OCI-M1 (cell line): Measurements from ENCODE around the gene GIGYF1.
"Not testable (repeated sequence)": the region's sequence is repeated elsewhere in the genome, so short reads cannot be mapped to it uniquely, and the experiment has no call there.

Source experiments
- DNase-seq: peaks from one replicate; lab custom pipeline; 2025; lab: John Stamatoyannopoulos, UW

Gene GIGYF1

DNA sequence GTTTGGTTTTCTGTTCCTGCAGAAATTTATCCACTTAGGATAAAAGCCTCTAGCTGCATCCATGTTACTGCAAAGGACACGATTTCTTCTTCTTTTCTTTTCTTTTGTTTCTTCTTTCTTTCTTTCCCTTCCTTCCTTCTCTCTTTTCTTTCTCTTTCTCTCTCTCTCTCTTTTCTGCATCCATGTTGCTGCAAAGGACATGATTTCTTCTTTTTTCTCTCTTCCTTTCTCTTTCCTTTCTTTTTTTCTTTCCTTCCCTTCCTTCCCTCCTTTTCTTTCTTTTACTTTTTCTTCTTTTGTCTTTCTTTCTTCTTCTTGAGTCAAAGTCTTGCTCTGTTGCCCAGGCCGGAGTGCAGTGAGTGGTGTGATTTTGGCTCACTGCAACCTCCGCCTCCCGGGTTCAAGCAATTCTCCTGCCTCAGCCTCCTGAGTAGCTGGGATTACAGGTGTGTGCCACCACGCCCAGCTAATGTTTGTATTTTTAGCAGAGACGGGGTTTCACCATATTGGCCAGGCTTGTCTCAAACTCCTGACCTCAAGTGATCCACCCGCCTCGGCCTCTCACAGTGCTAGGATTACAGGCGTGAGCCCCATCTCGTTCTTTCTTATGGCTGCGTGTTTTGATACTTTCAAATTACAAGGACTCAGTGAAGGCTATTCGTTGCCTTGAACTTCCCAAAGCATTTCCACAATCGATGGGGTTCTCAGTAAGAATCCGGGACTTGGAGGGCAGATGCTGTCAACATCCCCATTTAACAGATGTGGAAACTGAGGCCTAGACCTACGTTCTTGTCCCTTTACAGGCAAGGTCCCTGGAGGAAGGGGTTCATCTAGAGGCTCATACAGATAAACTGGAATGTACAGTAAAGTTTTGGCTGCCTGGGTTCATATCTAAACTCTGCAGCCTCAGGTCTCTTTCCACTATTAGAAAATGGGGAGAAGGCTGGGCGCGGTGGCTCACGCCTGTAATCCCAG is 22.4 kb downstream of the GIGYF1 start:
- no peak for DNase-seq

DNA sequence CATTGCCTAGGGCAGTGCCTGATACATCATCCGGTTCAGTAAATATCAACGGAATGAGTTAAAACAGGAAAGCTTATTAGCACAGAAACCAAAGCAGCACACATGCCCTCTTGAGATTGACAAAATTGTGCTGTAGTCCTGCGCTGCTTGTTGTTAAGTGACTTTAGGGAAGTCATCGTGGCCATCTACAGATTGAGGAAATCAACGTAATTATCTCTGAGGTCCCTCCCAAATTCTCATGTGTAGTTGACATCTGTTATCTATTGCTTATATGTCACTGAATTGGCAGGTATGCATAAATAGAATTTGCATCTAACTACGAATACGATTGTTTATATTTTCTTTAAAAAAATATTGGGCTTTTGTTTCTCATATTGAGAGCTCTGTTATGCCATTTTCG is 24.0 kb downstream of the GIGYF1 start:
- DNase-seq = peak; percentile 52

DNA sequence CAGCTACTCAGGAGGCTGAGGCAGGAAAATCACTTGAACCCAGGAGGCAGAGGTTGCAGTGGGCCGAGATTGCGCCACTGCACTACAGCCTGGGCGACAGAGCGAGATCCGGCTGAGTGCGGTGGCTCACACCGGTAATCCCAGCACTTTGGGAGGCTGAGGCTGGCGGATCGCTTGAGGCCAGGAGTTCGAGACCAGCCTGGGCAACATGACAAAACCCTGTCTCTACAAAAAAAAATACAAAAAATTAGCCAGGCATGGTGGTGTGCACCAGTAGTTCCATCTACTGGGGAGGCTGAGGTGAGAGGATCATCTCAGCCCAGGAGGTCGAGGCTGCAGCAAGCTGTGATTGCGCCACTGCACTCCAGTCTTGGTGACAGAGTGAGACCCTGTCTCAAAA is 24.9 kb downstream of the GIGYF1 start:
- DNase-seq = not testable (repeated sequence)

DNA sequence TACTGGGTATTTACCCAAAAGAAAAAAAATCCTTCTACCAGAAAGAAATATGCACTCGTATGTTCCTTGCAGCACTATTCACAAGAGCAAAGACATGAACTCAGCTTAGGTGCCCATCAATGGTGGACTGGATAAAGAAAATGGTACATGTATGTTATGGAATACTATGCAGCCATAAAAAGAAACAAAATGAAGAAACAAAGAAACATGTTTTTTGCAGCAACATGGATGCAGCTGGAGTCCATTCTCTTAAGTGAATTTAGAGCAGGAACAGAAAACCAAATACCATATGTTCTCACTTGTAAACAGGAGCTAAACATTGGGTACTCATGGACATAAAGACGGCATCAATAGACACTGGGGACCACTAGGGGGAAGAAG is 26.0 kb downstream of the GIGYF1 start:
- DNase-seq = no peak

- no peak for DNase-seq
Observed at GRCh38 chr7:100667331-100668068, 26.6 kb downstream of the GIGYF1 start.

- no peak for DNase-seq
Observed at GRCh38 chr7:100665168-100665726, 28.8 kb downstream of the GIGYF1 start.

DNA sequence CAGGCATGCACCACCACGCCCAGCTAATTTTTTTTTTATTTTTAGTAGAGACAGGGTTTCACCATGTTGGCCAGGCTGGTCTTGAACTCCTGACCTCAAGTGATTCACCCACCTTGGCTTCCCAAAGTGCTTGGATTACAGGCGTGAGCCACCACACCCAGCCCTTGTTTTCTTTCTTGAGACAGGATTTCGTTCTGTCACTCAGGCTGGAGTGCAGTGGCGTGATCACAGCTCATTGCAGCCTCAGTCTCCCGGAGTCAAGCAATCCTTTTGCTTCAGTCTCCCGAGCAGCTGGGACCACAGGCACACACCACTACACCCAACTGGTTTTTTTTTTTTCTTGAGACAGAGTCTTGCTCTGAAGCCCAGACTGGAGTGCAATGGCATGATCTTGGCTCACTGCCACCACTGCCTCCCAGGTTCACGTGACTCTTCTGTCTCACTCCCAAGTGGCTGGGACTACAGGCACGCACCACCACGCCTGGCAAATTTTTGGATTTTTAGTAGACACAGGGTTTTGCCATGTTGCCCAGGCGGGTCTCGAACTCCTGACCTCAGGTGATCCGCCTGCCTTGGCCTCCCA is 31.8 kb downstream of the GIGYF1 start:
- not testable (repeated sequence) for DNase-seq

DNA sequence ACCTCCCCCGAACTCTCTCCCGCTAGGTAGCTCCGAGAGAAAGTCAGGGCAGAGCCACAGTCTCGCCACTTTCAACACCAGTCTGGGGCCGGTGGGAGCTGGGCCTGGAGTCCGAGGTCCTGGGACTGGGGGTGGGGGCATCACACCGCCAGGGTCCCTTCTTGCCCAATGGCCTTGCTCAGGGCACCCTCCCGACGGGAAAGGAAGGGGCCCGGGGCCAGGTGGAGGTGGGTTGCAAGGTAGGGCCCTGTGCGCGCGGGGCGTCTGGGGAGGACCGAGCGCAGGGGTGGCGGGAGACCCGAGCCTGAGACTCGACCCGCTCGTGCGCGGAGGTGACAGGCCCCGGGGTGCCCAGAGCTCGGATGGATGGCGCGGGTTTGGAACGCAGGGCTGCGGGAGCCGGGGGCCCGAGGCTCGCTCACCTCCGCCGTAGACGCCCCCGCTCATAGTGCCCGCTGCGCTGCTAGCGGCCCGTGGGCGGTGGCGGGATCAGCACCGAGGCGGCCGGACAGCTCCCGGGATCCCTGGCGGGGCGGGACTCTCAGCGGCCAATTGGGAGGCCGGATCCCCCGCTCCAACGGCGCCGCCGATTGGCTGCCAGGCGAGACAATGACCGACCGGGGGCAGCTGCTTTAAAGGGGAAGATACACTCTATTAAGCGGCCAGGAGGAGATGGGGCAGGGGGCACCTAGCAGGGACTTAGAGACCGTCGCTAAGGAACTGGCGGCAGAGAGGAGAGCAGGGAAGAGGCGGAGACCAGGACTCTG is 38.0 kb downstream of the GIGYF1 start, which contains the start of gene ACTL6B:
Gene ACTL6B, minus strand, starts transcription at position 541 of the 767 bp plus-strand sequence. Its CDS starts 94 bp downstream, at position 447.
- no peak for DNase-seq

DNA sequence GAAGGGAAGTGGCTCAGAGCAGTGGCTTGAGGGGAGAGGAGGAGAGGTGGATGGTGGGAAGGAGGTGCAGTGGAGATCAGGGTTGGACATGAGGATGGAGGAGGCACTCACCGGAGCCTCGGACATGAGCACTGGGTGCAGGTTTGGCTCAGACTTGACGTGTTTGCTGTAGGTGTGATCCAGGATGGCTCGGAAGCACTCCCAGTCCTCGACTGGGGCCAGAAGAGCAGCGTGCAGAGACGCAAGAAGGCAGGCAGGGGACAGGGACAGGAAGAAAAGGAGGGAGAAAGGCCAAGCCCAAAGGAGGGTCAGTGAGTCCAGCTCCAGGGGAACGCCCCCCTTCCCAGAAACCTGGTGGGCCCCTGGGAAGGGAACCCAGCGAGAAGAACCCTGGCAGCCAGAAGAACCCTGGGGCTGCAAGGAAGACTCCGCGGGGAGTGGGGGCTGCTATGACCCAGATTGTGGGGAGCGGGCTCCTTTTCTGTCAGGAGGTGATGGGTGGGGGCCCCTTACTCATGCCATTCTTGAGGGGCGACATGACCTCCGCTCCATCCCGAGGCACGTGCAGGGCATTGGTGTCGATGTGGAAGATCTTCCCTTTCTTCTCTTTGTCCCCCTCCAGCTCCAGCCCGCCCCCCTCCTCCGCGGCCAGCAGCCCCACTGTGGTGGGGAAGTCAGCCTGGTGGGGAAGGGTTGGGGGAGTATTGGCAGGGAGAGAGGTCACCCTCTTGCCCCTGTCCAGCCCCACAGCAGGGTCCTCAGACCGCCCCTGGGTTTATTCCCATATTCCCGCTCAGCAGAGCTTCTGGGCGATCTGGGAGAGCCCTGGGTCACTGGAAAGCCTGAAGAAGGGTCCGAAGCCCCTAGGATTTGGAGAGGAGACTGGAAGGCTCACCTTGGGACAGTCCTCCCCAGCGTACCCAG is 38.9 kb downstream of the GIGYF1 start:
- no peak for DNase-seq

GRCh38 chr7:100649826-100650565 is 44.1 kb downstream of the GIGYF1 start:
- DNase-seq = no peak

DNA sequence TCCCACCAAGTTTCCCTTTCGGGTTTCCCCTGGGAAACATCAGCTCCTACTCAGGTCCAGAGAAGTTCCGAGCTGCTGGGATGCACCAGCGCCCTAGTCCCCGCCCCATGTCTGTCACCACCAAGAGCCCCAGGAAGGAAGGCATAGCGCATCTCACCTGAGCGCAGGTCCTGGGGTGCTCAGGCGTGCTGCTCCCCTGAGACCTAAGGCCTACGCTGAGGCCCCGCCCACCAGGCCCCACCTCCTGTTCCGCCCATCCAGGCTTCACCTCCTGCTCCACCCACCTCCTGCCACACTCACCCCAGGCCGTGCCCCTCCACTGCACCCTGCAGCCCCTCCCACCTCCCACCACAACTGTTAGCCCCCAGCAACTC is 51.5 kb downstream of the GIGYF1 start:
- DNase-seq = peak; percentile 85

DNA sequence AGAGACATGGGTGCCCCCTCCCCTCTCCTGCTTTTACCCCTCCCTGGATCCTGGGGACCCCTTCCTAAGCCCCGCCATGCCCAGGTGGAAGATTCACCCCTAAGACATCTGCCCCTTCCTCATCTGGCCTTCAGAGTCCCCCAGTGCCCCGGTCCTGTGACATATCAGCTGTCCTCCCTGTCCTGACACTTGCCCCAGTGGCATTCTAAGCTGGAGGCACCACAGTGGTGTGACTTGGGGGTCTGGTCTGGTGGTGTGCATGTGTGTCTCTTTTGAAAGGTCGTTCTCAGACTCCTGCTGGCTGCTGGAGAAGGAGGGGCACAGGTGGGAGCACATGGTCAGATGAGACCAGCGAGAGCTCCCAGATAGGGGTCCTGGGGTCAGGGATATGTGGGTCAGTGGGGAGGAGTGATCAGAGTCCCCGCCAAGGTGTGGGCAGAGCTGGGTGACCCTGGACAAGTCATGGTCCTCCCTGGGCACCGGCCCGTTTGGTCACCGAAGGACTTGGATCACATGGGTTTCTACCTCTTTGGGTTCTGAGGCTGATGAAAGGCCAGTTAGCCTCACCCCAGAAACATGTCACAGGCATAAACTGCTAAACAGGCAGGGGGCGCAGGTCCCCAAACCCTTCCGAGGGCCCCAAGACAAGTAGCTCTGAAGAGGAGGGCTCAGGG is 52.1 kb downstream of the GIGYF1 start:
- DNase-seq = peak; percentile 77

DNA sequence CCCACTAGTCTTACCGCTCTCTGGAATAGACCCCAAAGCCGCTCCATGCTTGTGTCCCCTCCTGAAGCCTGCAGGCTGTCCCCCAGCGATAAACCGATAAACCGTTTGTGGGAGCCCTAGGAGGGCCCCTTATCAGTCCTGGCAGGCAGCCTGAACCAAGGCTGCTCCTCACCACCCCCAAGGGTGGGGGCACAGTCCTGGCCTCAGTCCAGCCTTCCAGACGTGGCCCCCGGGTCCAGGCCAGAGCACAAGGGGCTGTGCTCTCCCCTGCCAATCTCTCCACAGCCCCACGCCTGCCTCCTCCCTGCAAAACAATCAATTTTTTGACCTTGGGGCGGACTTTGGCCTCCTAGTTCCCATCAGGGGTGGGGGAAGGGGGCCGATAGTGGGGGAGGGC is 52.6 kb downstream of the GIGYF1 start, which contains the start of gene TFR2:
Gene TFR2, minus strand, starts transcription at position 90 of the 397 bp plus-strand sequence. Its CDS starts 43 bp downstream, at position 47.
- DNase-seq = peak; percentile 98

DNA sequence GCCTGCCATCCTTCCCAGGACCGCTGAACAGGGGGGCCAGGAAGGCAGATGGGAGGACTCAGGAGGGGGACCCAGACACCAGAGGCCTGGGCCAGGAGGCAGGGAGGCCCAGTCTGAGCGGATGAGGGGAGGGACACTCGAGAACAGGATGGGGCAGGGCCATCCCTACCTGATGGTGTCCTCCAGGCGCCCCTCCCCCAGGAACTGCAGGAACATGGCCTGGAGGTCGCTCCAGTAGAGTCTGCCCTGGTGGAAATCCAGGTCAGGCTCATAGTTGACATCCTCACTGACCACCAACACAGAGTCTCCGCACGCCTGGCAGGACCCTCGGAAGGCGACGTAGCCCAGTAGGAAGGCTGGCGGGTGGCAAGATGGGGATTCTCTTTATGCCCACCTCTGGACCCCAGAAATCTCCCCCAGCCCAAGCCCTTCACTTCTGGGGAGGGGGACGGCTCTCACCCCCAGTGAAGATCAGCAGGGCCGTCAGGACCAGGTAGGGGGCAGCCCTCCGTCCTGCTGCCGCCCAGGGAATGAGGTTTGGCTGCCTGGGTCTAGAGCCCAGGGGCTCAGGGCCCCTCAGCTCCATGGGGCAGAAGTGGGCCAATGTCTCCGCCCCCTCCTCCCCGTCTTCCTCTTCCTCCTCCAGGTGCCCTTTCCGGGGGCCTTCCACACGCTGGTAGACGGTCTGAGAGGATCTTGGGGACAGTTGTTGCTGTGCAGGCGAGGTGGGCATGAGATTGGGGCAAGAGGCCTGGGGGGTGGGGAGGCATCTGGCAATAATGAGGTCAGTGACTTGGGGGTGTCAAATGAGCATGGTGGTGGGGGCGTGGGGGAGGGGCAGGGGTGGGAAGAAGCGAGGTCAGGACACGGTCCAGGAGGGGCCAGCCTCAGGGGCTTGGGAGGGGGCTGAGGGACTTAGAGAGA is 53.3 kb downstream of the GIGYF1 start:
- peak; percentile 88 for DNase-seq

- peak; percentile 86 for DNase-seq
Observed at GRCh38 chr7:100639995-100640516, 54.0 kb downstream of the GIGYF1 start.

DNA sequence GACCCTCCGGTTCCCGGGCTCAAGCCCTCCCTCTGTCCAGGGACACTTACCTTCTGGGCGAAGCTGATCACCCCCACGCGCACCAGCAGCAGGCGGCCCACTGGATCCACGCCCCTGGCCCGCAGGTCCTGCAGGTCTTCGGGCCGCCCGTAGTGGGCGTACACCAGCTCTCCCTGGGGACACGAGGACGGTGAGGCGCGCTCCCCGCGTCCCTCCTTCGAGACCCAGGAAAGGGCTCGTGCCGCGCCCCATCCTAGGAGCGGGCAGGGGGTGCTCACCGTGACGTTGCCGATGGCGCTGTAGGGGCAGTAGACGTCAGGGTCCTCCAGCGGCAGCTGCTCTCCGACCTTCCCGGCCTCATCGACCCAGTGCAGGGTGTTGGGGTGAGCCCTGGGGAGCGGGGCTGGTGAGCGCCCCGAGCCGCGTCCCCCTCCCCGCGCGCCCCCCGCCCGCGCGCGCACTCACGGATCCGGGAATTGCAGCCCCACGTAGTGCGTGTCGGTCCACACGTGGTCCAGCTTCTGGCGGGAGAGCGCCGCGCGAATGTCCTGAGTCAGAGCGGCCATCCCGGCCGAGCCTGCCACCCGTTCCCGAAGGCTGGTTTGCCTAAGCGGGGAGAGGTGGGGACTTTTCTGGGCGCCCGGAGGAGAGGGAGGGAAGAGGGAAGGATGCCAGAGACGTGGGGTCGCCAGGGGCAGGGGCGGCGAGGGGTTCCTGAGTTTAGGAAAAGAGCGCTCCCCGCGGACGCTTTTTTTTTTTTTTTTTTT is 60.9 kb downstream of the GIGYF1 start:
- no peak for DNase-seq

DNA sequence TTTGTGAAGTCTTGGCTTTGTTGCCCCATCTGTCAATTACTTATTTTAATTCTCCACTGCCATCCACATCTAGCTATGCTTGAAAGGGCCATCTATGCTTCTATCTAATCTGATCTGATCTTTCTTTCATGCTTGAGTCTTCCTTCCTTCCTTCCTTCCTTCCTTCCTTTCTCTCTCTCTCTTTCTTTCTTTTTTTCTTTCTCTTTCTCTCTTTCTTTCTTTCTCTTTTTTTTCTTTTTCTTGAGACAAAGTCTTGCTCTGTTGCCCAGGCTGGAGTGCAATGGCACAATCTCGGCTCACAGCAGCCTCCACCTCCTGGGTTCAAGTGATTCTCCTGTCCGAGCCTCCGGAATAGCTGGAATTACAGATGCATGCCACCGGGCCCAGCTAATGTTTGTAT is 64.0 kb downstream of the GIGYF1 start:
- no peak for DNase-seq
